ENCODE results near the gene BTNL2.

The BTNL2 gene

DNA sequence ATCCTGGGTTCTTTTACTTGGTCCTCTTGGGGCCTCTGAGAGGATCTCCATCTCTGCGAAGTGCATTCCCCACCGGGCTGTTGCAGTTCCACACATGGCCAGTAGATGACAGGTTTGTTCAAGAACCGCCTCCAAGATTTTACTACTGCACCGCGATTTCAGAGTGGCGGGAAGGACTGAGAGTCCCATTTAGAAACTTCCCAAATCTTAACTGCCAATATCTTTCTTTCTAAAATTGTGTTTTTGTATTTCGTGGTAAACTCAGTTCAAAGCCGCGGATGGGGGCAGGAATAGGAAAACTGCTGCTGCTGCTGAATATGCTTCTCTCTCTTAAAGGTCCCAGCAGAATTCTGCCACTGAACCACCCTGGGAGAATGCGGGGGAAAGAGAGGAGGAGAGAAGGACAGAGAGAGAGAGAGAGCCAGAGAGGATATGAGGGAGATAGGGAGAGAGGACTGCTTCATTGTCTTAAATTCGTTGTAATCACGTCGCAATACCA, 8.6 kb upstream of the BTNL2 start:
- DNase-seq = peak in 43 of 56 donors; percentile 1 to 77 (median 28)

DNA sequence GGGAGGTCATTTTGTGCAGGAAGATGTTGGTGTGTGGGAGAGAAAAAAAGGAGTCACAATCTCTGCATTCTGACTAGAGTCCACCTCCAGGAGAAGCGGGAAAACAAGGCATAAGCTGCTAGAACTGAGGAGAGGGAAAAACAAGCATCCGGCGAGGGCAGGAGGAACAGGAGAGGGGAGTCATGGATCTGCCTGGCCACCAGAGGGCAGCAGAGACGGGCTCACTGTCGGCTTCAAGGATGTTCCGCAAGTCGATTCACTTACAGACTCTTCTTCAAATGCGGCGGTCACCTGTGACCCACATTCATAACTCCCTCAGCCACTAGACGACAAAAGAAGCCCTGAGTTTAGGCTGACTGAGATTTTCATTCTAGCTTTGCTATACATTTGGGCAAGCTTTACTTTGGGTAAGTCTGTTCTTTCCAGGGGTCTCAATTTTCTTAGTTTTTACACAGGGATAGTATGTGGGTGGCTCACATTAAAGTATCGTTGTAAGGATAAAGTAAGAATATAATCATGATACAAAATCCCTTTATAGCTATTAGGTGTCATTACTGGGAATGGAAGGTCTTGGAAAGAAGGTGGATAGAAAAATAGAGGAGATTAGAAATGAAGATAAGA, 6.6 kb upstream of the BTNL2 start:
- peak in 51 of 56 donors; percentile 4 to 75 (median 42) for DNase-seq

DNA sequence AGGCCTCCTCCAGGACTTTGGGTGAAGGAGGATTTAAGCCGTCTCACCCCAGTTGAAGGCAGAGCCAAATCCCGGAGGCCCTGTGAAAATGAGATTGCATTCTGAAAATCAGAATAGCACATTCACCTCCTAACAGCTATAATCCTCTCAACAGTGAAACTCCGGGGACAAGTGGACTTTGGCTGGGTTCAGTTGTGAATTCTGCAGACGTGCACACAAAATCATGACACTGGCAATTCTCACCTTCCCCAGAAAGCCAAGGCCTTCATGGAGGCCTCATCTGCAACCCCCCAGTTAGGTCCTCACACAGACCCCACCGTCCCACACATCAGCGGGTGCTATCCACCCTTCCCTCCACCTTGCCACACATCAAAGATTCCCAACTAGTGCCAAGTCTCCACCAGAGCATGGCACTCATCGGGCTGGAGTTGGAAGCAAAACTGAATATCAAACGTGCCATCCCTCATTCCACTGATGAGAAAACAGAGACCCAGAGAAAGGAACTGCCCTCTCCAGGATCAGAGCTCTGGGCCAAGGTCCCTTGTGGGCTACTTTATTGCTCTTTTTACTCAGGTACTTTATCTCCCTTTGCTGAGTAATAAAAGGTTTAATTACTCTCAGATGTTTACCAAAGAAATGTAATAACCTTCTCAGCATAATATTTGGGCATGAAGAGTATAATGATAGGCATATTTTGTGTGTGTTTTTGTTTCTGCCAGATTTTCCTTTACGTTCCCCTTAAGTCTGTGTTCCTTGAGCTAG, 4.8 kb upstream of the BTNL2 start:
- no peak for DNase-seq

DNA sequence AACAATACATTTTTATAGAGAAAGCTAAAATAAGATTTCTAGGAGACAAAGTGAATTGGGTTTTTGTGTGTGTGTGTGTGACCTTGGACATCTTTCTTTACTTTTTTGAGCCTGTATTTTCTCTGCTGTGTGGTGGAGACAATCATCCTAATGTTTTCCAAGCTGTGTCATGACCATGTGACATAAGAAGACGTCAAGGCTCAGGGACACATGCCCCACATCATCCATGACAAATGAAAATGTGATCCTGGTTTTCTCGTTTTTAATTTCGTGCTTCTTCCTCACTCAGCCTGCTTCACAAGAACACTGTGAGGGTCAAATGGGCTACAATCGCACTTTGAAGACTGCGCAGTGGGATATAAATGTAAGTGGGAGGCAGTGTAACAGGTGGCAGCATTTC, 3.9 kb upstream of the BTNL2 start:
- no peak for DNase-seq

DNA sequence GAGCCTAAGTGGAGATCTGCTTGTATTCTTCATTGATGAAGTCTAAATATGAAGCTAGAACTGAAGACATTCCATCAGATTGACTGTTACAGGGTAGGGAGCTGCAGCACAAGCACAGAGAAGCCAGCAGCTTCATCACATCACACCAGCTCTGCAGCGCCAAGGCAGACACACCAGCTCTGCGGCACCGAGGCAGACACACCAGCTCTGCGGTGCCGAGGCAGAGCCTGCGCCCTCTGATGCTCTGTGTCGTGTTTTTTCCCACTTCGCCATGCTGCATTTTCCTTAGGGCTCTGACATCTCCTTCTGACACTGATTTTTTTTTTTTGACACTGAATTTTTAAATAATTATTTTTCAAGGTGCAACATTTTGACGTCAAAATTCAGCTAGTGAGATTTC, 784 bp downstream of the BTNL2 start:
- no peak for DNase-seq

DNA sequence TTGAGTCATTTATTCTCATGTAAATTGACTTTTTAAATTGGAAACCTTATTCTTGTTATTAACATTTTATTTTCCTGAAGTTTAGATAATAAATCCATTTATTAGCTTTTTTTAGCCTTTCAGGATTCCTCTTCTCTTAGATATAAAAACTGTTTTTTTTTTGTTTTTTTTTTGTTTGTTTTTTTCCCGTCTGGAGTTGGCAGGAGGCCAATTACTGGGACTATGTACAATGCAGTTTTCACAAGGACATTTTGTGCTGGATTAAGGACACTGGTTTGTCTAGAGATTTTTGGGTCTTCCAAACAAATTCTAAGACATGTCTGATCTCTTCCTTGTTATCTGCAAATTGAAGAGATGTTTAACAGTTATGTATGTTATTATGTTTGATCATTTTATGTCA, 1.3 kb downstream of the BTNL2 start:
- DNase-seq = no peak

DNA sequence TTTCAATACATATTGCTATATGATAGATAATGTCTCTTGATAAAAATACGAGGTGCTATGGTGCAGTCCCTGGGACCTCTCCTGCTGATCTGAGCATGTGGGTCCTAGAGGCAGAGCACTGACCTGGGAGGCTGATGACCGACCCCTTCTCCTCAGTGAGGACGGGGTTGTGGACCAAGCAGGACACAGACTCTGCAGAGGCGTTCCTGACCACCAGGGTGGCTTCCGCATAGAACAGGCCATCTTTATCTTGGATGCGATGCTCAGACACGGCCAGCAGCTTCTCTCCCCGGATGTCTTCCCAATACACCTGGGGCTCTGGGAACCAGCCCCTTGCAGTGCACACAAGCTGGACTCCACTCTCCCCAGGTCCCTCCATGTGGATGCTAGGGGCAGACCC, 4.2 kb downstream of the BTNL2 start:
- DNase-seq = no peak

DNA sequence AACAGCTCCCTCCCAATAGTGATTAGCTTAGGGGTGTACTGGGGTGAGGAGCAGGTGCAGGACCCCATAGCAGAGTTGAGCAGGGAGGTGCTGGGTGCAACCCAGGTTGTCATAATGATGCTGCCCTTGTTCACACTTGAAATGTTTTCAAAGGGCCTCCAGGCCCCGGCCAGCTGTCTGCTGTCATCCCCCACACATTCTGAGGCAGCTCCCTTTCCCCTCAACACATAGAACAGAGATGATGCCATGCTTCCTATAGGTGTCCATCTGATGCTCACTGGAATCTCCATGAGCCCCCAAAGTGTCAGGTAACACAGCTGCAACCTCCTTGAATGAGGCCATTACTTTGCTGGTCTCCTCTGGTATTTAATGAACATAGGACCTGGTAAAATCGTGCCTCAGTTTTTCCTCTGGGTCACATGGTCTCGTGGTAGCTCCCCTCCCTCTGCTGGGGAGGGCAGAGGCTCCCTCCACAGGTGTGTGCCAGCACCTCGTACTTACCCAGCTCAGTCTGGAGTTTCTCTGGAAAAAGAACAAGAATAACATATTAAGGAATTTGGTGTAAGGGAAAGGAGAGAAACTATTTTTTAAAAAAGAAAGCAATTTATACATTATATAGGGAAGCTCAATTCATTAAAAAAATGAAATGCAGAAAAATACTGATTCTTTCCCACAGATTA, 5.6 kb downstream of the BTNL2 start:
- no peak for DNase-seq

DNA sequence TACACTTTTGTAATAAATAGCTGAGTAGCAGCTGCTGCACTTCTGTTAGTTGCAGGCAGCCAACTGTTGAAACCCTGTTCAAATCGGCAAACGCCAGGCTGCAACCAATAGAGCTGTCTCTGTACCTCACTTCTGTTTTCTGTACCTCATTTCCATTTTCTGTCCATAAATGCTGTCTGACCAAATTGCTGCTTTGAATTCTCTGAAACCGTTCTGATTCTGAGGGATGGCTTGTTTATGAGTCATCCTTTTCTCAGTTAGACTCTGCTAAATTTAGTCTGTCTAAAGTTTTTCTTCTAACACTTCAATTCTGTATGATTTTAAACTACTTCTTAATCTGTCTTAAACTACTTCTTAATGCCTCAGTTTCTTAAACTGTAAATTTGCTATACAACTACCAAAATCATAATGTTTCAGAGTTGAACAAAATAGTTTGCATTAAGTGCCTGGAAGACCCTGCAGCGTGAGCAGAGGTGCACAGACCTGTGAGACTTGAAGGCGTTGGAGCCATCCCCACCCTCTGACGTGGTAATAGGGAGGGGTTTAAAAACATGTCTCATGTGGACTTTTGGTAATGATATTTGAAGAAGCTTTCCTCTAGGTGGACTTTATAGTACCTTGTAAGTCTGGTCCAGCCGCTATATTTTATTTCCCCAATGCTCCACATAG, 9.6 kb downstream of the BTNL2 start:
- DNase-seq = no peak

DNA sequence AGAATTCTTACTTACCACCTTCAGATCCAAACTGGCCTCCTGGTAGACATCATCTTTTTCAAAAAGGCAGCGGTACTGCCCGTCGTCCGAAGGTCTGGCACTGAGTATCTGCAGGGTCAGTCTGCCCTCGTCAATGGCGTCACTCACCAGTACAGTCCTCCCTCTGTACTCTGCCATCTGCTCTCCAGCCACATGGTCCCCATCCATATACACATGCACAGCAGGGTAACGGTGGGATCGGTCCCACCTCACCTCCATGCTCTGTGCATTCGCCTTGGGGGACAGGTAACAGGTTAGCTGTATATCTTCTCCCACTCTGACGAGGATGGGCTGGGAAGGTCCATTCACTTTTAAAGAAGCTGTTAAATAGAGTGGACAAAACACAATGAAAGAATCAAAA, 11.0 kb downstream of the BTNL2 start:
- no peak for DNase-seq

DNA sequence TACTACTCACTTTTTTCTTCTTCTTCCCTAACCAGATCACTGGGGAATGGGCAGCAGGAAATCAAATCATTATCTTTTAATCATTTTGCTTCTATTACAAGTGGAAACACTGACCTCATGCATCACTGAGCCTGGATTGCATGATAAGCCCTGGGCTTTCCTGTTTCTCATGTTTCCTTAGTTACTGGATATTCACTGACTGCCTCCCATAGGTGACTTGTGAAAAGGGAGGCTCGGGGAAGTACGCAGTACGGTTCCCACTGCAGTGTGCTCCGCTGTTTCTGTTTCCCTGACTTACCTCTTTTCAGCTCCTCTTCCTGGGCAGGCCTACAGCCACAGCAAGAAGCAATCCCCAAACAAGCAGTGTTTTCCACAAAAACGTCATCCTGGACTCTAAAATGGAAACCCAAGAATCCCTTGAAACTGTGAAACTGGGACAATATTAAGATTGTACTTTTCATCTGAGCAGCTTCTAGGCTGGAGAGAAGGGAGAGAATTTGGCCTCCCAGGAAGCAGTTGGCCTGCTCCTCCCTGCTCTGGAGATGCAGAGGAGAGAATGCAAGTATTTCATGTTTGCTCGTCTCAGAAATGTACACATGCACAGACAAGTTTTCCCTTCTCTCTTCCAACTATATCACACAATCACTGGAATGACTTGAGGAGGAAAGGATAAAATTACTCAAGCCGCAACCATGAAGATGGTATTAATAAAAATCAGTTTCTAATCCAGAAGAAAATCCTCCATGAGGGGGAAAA, 13.1 kb downstream of the BTNL2 start:
- no peak for DNase-seq

DNA sequence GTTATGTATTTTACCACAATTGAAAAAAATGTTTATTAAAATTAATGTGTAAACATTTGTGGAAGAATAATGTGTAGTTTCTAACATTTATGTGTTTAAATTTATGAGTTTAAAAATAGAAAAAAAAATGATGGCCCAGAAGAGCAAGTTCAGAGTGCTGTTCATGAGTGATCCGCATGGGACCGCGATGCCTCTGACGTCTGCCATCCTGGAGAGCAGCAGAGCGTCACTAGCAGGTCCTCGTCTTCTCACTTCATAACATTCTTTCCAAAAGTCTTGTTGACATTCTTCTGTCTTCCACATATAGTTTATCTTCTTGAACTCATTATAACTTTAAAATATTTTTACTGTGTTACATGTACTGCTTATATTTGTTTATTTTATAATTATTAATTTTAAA, 15.5 kb downstream of the BTNL2 start:
- DNase-seq = no peak

DNA sequence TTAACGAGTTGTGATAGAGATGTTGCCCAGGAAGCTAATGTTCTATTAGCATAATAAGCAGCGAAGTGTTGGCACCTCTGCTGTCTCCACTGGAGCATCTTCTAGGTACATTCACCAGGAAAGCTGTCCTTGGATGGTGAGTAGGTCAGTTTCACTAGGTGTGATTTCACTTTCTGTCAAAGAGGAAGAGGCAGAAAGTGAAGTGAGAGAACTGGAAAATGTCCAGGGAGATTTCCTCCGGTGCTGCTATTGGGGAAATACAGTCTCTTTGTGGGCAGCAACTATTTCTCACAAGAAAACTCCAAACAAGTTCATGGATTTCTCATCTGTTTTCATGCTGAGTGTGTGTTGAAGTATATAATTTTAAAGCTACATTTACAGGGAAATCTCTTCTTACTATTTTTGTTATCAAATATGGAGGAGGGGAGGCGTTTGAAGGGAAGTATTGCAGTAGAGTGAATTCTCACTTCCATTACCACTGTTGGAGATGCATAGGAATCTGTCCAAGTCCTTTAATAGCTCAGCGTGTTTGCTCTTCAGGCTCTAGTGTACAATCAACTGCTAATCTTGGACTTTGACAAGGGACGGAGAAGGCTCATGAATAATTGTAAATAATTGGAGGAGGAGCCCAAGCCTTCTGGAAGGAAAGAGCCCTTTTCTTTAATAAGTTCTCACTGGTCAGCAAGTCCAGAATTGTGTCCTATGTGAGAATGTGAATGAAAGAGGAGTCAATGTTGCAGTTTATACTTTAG, 19.2 kb downstream of the BTNL2 start:
- no peak for DNase-seq

DNA sequence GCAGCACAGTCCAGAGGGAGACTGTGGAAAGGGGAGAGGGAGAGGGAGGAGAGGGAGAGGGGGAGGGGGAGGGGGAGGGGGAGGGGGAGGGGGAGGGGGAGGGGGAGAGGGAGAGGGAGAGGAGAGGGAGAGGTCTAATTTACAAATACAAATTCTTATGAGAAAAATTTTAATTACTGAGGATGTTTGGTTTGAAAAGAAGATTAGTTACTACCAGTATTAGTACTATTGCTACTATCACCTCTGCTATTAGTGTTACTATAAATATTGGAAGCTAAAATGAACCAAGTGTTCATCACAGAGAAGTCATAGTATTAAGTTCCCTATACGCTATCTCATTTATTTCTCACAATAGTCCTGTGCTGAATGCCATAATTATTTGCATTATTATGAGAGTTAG, 20.9 kb downstream of the BTNL2 start:
- no peak for DNase-seq

DNA sequence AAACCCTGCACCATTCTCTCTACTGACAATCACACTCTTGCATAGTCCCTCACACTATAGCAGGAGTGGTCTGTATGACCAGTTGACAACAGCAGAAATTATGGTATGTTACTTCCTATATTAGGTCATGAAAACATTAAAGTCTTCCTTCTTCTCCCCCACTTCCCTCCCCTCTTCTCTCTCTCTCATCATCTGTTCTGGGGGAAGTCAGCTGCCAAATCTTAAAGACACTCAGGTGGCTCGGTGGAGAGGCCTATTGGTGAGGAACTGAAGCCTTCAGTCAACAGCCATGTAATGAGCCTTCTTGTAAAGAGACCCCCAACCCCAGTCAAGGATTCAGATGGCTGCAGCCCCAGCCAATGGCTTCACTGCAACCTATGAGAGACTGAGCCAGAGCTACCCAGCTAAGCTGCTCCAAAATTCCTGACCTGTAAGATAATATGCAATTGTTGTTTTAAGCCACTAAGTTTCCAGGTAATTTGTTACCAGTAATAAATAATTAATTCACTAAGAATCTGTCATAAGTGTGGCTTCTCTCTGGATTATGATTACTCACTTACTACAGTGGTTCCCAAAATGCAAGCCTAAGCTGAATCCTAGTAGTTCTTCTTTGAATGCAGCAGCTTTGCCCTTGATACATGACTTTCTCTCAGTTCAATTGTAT, 24.1 kb downstream of the BTNL2 start:
- DNase-seq = no peak

DNA sequence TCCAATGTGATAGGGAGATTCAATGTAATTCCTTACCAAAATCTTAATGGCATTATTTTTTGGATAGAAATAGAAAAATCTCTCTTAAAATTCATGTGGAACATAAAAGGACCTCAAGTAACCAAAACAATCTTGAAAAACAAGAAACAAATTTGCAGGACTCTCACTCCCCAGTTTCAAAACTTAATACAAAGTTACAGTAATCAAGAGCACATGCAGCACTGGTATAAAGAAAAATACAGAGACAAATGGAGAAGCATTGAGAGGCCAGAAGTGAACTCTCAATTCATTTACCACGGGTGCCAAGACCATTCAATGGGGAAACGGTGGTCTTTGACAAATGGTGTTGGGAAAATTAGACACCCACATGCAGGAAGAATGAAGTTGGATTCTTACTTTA, 27.4 kb downstream of the BTNL2 start:
- no peak for DNase-seq

DNA sequence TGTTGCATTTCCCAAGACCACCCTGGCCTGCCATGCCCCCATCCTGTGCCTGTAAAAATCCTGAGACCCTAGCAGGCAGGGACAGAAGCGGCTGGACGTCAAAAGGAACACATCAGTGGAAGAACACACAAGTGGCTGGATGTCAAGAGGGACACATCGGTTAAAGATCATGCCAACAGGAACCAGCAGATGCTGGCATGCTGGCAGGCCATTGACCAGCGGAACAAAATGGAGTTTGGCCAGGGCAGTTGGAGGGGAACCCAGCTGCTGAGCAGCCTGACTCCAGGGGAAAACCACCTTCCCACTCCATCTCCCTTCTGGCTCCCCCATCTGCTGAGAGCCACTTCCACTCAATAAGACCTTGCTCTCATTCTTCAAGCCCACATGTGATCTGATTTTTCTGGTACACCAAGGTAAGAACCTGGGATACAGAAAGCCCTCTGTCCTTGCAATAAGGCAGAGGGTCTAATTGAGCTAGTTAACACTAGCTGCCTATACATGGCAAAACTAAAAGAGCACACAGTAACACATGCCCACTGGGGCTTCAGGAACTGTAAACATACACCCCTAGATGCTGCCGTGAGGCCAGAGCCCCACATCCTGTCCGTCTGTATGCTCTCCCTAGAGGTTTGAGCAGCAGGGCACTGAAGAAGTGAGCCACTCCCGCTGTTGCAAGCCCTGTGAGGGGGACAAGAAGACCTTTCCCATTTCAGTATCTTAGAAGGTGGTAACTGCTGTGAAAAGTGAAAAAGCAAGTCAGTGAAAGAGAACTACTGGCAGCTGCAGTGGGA, 31.0 kb downstream of the BTNL2 start:
- no peak for DNase-seq

DNA sequence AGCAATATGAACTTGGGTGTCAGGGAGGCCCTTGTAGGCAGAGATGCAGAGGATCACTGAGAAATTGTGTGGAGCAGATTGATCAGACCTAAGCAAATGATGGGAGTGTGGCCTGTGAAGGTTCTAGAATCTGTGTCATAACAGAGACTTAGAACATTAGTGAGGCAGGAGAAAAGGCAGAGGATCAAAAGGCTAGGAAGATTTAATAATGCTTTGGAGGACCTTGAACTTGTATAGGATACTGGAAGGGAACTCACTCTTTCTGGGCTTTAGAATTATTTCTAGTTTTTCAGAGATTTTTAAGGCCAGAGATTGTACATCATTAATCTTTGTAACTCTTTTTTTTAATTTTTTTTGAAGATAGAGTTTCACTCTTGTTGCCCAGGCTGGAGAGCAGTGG, 35.2 kb downstream of the BTNL2 start, which contains the start of gene TSBP1:
Gene TSBP1, minus strand, starts transcription at position 101 of the 400 bp plus-strand sequence. CDS start 197 bp downstream, outside the sequence.
- no peak for DNase-seq

DNA sequence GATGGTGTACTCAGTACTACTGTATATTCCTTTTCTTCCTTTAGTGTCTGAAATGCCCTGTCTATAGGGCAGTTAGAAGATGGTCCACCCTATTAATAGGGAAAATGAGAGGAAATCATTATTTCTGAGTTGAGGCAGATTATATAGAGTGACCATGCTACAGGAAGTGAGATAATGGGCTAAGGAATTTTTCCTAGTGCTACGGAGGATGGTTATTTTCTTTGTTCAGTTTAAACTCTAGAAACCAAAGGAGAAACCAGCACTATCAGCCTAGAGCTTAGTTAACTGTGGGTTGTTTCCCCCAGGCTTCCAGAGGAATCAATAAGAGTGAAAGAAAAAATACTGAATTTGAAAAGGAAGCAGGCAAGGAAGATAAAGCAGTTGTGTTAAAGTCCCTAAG, 35.8 kb downstream of the BTNL2 start:
- no peak for DNase-seq
